ENCODE measurements around the gene COA8. TPM values are rescaled to one million over a fixed set of nuclear protein-coding genes. Genes with fewer than 3 reads are reported as not detected.

COA8 gene
- total and polyA plus RNA-seq, 2 of the 13 experiments (the other 11 are each of a cell fraction or from before 2014, with no cell fraction given) = 10.9 to 25.1 TPM

DNA sequence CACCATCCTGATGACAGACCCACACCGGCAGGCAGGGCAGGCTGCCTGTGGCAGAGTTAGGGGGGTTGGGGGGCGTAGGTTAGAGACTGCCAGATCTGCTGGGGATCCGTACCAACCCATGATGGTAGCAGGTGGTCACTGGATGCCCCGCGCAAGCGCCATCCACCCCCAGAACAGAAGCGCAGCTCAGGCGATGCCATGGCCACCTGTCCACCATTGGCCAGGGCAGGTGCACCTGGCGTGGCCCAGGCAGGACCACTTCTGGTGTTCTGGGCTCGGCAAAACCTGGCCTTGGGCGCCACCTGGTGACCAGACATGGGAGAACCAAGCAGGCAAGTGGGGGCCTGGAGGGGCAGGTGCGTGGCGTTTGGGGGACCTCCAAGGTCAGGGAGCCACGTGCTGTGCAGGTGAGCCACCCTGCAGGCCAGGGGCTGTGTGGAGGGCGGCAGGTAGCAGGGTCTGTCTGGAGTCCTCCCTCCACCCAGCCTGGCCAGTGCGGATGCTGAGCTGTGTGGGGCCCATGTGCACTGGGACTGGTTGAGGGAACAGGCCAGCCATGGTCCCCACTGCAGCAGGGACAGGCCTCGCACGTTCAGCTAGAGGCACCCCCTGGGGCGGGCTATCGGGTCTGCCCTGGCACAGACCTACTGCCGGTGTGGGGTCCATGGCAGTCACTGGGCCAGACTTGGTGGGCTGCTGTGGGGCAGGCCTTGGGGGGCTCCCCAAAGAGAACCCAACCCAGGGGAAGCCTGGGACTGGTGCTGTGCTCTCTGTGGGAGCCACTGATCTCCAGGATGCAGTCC lies 15.9 kb upstream of the COA8 start (continued):
- TF ChIP-seq, protein P1, sequence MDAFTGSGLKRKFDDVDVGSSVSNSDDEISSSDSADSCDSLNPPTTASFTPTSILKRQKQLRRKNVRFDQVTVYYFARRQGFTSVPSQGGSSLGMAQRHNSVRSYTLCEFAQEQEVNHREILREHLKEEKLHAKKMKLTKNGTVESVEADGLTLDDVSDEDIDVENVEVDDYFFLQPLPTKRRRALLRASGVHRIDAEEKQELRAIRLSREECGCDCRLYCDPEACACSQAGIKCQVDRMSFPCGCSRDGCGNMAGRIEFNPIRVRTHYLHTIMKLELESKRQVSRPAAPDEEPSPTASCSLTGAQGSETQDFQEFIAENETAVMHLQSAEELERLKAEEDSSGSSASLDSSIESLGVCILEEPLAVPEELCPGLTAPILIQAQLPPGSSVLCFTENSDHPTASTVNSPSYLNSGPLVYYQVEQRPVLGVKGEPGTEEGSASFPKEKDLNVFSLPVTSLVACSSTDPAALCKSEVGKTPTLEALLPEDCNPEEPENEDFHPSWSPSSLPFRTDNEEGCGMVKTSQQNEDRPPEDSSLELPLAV (CRISPR knock-in tag; conservative IDR thresholded peaks at IDR 0.05; ENCODE audit: low read depth) = no peak
- no peak for TF ChIP-seq KDM4B (CRISPR knock-in tag; IDR thresholded peaks at IDR 0.05)
- TF ChIP-seq ZFP36 (IDR thresholded peaks at IDR 0.05; ENCODE audit: borderline replicate concordance, low read depth, low read length, partially characterized antibody) = no peak

DNA sequence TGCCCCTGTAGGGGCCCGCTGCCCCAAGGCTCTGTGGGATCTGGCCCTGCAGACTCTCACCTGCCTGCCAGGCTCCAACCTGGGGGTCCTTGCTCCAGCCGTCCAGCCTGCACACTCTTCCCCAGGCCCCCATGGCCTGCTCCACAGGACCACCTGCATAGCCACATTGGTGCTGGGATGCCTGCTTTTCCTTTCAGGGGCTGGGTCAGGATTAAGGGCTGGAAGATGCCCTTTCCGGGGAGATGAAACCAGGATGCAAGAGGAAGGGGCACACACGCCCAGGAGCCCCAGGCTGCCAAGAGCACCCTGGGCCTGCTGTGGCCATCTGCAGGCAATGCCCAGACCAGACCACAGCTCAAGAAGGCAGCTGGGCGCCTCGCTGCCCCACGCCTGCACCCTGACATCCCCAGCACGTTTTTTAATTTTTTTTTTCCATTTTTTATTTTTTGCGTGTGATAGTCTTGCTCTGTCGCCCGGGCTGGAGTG lies 15.3 kb upstream of the COA8 start:
- ChIA-PET POLR2A (interaction anchor here (0.6 kb wide), 1 partner anchor 12 kb away, joined by 4 read pairs; no protein-coding TSS in a partner anchor), CTCF (ENCODE audit: low intra/inter-chr PET ratio, low total read pairs) (interaction anchor here (0.7 to 2.8 kb wide), 3 partner anchors 29 to 48 kb away, joined by 3 to 38 read pairs (median 31); no protein-coding TSS in a partner anchor)
- 79% methylated on average over 9 of the region's 11 CpGs for WGBS (ENCODE audit: low lambda C conversion rate)
- intact Hi-C loops (cut with micrococcal nuclease; ENCODE audit: unreplicated experiment) = no loop called here
- DNase-seq (ENCODE audit: low spot score) = no peak
- H3K79me2 ChIP-seq (ENCODE audit: insufficient read depth, low read length) = no peaks in the 10 kb centered on the region
- no peak overlapping the region for H3K27ac ChIP-seq (ENCODE audit: extremely low read length, insufficient read depth, low read length)
- FAIRE-seq = no peak
- ATAC-seq = no peak
- no peak overlapping the region for H3K4me2 ChIP-seq (ENCODE audit: low read depth, low read length)
- no TSS peak for BruUV-seq (replicated peaks)
- in situ Hi-C loops (cut with HindIII; ENCODE audit: extremely low pct_ligation_motif_present, low pct_unique_long_range_greater_than_20kb) = loop anchor here (5.0 kb wide), 1 partner anchor 45 kb away; no protein-coding TSS in a partner anchor
- H2AFZ ChIP-seq (ENCODE audit: low read length) = no peak overlapping the region
- H3K9ac ChIP-seq (ENCODE audit: insufficient read depth, low read depth, low read length) = no peak overlapping the region
- H3K9me3 ChIP-seq (ENCODE audit: low read length) = no peaks in the 10 kb centered on the region
- H3K36me3 ChIP-seq (replicated peaks in 1 of 2; ENCODE audit: control insufficient read depth in 1 of 2, insufficient read depth in 2 of 2, low read length in 2 of 2) = no peaks in the 10 kb centered on the region
- 0 out of 5 replicates have a peak, but pooled peaks cover 0 to under 1% of the 10 kb centered on the region in 2 experiments for H3K27me3 ChIP-seq (ENCODE audit: control insufficient read depth in 1 of 2, insufficient read depth in 2 of 2, low read length in 2 of 2)
- H3K4me1 ChIP-seq (ENCODE audit: insufficient read depth, low read length) = peaks cover 37% of the 10 kb centered on the region
- no peaks in the 10 kb centered on the region for H4K20me1 ChIP-seq (ENCODE audit: insufficient read depth, low read length)
- H3K4me3 ChIP-seq (replicated peaks in 1 of 3; ENCODE audit: insufficient read depth in 1 of 3, low read depth in 2 of 3, low read length in 3 of 3) = no peak overlapping the region
- TF ChIP-seq ZNF3 (CRISPR knock-in tag; IDR thresholded peaks at IDR 0.05) (no peak), NCOR1 (IDR thresholded peaks at IDR 0.05; ENCODE audit: borderline replicate concordance, low read length) (no peak), MBD4 (IDR thresholded peaks at IDR 0.05; ENCODE audit: borderline replicate concordance, low read length) (no peak), TEAD3 (CRISPR knock-in tag; optimal IDR thresholded peaks at IDR 0.05; ENCODE audit: borderline replicate concordance) (no peak), SIN3B (IDR thresholded peaks at IDR 0.05; ENCODE audit: low read length) (no peak), ZFP90 (CRISPR knock-in tag; IDR thresholded peaks at IDR 0.05; ENCODE audit: borderline replicate concordance) (no peak), ZSCAN22 (CRISPR knock-in tag; IDR thresholded peaks at IDR 0.05) (no peak), DPF2 (CRISPR knock-in tag; IDR thresholded peaks at IDR 0.05; ENCODE audit: borderline replicate concordance, low read depth) (no peak)
- TF ChIP-seq, protein P2, sequence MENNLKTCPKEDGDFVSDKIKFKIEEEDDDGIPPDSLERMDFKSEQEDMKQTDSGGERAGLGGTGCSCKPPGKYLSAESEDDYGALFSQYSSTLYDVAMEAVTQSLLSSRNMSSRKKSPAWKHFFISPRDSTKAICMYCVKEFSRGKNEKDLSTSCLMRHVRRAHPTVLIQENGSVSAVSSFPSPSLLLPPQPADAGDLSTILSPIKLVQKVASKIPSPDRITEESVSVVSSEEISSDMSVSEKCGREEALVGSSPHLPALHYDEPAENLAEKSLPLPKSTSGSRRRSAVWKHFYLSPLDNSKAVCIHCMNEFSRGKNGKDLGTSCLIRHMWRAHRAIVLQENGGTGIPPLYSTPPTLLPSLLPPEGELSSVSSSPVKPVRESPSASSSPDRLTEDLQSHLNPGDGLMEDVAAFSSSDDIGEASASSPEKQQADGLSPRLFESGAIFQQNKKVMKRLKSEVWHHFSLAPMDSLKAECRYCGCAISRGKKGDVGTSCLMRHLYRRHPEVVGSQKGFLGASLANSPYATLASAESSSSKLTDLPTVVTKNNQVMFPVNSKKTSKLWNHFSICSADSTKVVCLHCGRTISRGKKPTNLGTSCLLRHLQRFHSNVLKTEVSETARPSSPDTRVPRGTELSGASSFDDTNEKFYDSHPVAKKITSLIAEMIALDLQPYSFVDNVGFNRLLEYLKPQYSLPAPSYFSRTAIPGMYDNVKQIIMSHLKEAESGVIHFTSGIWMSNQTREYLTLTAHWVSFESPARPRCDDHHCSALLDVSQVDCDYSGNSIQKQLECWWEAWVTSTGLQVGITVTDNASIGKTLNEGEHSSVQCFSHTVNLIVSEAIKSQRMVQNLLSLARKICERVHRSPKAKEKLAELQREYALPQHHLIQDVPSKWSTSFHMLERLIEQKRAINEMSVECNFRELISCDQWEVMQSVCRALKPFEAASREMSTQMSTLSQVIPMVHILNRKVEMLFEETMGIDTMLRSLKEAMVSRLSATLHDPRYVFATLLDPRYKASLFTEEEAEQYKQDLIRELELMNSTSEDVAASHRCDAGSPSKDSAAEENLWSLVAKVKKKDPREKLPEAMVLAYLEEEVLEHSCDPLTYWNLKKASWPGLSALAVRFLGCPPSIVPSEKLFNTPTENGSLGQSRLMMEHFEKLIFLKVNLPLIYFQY (CRISPR knock-in tag; IDR thresholded peaks at IDR 0.05; ENCODE audit: borderline replicate concordance) = no peak

Data from HepG2 (cell line).